Sigmoid colon (tissue), 7 donors: ENCODE results near the gene ZNF79. TPM values are rescaled to one million over a fixed set of nuclear protein-coding genes. Genes with fewer than 3 reads are reported as not detected.

Experiments
- DNase-seq: peaks from one replicate; pipeline ENCODE4 v3.0.0-alpha.2; 2019
- H3K27ac ChIP-seq, 4 donors: fragments of 200-600 bp; sonication (generic); one replicate each; pipeline ENCODE4 v1.5.1; 2016 to 2019; ENCODE audit warnings: mild to moderate bottlenecking in 1 of 4
- H3K27me3 ChIP-seq, 3 donors: fragments of 200-600 bp; sonication (generic); one replicate each; pipeline ENCODE4 v1.5.1; 2019; ENCODE audit warnings: mild to moderate bottlenecking in 1 of 3
- H3K36me3 ChIP-seq, 4 donors: fragments of 200-600 bp; sonication (generic); one replicate each; pipeline ENCODE4 v1.5.1; 2016 to 2019
- H3K4me1 ChIP-seq, 4 donors: fragments of 200-600 bp; sonication (generic); one replicate each; pipeline ENCODE4 v1.5.1; 2017 to 2019
- H3K4me3 ChIP-seq, 4 donors: fragments of 200-600 bp; sonication (generic); one replicate each; pipeline ENCODE4 v1.5.1; 2017 to 2019; ENCODE audit warnings: mild to moderate bottlenecking in 2 of 4, moderate library complexity in 1 of 4
- H3K9me3 ChIP-seq, 4 donors: fragments of 200-600 bp in 3 of 4; sonication (generic) in 3 of 4; one replicate each; pipeline versions ENCODE4 v1.5.1 to v1.6.1; 2013 to 2019
- EP300 ChIP-seq, 4 donors: sonication (generic); formaldehyde crosslinking; IDR thresholded peaks; one replicate each; pipeline ENCODE4 v1.6.1; 2017; ENCODE audit warnings: antibody characterized with exemption in 4 of 4
- POLR2A ChIP-seq, 2 donors: fragments of 450-650 bp; IDR thresholded peaks; one replicate each; pipeline ENCODE4 v1.6.1; 2016; ENCODE audit warnings: antibody characterized with exemption in 2 of 2, mild to moderate bottlenecking in 2 of 2, moderate library complexity in 2 of 2
- POLR2AphosphoS5 ChIP-seq, 4 donors: sonication (generic); formaldehyde crosslinking; IDR thresholded peaks; one replicate each; pipeline ENCODE4 v1.6.1; 2017; ENCODE audit warnings: antibody characterized with exemption in 4 of 4
- WGBS, 2 donors: extraction: QIAGEN DNeasy Blood & Tissue Kit; methylation state at CpG; one replicate each; pipeline ENCODE4 v1.1.7; 2013; 5-methylcytosine and 5-hydroxymethylcytosine counted together
- intact Hi-C: fragments of 100-400 bp; cut with DNase I; formaldehyde crosslinking; loops from one replicate; pipeline ENCODE4 v1.15.1; 2023
- polyA plus RNA-seq, 3 donors: library from polyadenylated mRNA; stranded (reverse); fragments of 200-250 nt; gene quantifications; one replicate each; pipeline ENCODE4 v1.2.3, GENCODE V29; 2013
- total RNA-seq, 4 donors: library from RNA; depleted of rRNA; stranded (reverse); fragments of >200 nt; gene quantifications; one replicate each; pipeline ENCODE4 v1.1.0, GENCODE V29; 2016
- TF ChIP-seq, protein P1 (sequence below), 4 experiments: fragments of 450-650 bp in 3 of 4; fragments of 200-600 bp in 1 of 4; IDR thresholded peaks; one replicate each; pipeline ENCODE4 v1.5.1; 2016 to 2019; ENCODE audit warnings: antibody characterized with exemption in 4 of 4, mild to moderate bottlenecking in 3 of 4, moderate library complexity in 2 of 4
- donor health status: healthy with polysubstance abuse.
- donor health status: Bipolar disorder and iron deficiency.
- donor health status: healthy.

The ZNF79 gene
- total and polyA plus RNA-seq, 7 donors, result 0.60 to 14.6 (median 10.9) TPM

DNA sequence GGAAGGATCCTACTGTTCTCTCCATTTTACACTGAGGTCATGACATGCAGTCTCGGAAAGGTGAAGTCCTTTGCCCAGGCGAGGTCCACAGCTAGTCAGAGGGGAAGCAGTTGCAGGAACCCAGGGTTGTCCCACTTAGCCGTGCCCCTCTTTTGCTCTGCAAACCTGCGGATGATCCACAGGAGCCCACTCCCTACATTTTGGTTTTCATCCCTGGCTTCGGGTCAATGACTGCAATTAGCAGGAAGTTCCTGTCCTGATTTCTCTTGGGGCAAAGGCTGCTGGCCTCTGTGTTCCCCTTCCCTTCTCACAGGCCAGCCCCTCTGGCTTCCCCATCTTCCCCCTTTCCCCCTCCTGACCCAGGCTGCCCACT is 25.9 kb upstream of the ZNF79 start:
- 35 to 42% methylated on average over 5 of the region's 5 CpGs for WGBS, 2 donors
- Histone ChIP-seq H3K27ac (peak overlapping the region in 3 of 4 donors; percentile 92 to 98 (median 97)), H3K4me3 (peak overlapping the region; percentile 84 to 97 (median 96)), H3K9me3 (no peaks in the 10 kb centered on the region), H3K27me3 (no peaks in the 10 kb centered on the region), H3K36me3 (peaks cover 0 to 36% (median 10%) of the 10 kb centered on the region in 4 donors), H3K4me1 (peaks cover 0 to 59% (median 39%) of the 10 kb centered on the region in 4 donors)
- no peak for DNase-seq
- TF ChIP-seq POLR2A (IDR thresholded peaks at IDR 0.05), result no peak
- TF ChIP-seq, protein P1, sequence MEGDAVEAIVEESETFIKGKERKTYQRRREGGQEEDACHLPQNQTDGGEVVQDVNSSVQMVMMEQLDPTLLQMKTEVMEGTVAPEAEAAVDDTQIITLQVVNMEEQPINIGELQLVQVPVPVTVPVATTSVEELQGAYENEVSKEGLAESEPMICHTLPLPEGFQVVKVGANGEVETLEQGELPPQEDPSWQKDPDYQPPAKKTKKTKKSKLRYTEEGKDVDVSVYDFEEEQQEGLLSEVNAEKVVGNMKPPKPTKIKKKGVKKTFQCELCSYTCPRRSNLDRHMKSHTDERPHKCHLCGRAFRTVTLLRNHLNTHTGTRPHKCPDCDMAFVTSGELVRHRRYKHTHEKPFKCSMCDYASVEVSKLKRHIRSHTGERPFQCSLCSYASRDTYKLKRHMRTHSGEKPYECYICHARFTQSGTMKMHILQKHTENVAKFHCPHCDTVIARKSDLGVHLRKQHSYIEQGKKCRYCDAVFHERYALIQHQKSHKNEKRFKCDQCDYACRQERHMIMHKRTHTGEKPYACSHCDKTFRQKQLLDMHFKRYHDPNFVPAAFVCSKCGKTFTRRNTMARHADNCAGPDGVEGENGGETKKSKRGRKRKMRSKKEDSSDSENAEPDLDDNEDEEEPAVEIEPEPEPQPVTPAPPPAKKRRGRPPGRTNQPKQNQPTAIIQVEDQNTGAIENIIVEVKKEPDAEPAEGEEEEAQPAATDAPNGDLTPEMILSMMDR (IDR thresholded peaks at IDR 0.05), result no peak
- TF ChIP-seq POLR2AphosphoS5 (IDR thresholded peaks at IDR 0.05), result no peak
- no peak for TF ChIP-seq EP300 (IDR thresholded peaks at IDR 0.05)
- intact Hi-C loops, result loop anchor here (5.0 kb wide), 1 partner anchor 151 kb away; no protein-coding TSS in a partner anchor

DNA sequence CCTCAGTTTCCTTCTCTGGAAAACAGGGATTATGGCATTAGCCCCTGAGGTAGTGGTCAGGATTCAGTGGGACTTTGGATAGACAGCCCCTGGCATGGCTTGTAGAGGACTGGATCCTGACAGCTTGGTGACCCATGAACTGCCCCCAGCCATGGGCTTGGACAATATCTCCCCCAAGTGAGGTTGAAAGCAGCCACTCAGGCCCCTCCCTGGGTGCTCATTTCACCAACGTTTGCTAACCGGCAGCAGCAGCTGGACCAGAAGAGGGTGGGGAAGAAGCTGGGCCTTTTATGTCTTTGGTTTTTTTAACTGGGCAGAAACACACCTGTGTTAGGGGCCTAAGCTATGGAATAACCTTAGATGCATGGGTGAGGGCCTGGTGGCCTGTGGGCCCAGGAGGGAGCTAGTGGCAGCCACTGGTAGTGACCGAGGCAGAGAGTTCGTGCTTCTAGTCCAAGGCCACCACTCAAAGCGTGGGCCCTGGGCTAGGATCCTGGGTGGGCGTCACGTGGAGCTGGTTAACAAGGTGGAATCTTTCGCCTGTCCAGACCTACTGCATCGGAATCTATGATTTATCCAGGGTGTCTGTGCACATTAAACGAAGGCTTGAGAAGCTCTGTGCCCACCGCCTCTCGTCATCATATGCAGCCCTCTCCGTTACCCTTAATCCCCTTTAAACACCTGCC is 25.3 kb upstream of the ZNF79 start:
- TF ChIP-seq, protein P1 (IDR thresholded peaks at IDR 0.05), result no peak
- TF ChIP-seq POLR2A (IDR thresholded peaks at IDR 0.05), result no peak
- TF ChIP-seq POLR2AphosphoS5 (IDR thresholded peaks at IDR 0.05), result no peak
- TF ChIP-seq EP300 (IDR thresholded peaks at IDR 0.05), result no peak
- 80 to 85% methylated on average over 13 of the region's 13 CpGs for WGBS, 2 donors
- DNase-seq, result peak; percentile 54
- H3K4me1 ChIP-seq, result peaks cover 0 to 59% (median 39%) of the 10 kb centered on the region in 4 donors
- no peaks in the 10 kb centered on the region for H3K27me3 ChIP-seq
- peaks cover 0 to 42% (median 13%) of the 10 kb centered on the region in 4 donors for H3K36me3 ChIP-seq
- H3K4me3 ChIP-seq, result peak overlapping the region; percentile 84 to 97 (median 96)
- intact Hi-C loops, result loop anchor here (5.0 kb wide), 1 partner anchor 152 kb away; no protein-coding TSS in a partner anchor
- H3K9me3 ChIP-seq, result no peaks in the 10 kb centered on the region
- peak overlapping the region in 3 of 4 donors; percentile 92 to 98 (median 97) for H3K27ac ChIP-seq

DNA sequence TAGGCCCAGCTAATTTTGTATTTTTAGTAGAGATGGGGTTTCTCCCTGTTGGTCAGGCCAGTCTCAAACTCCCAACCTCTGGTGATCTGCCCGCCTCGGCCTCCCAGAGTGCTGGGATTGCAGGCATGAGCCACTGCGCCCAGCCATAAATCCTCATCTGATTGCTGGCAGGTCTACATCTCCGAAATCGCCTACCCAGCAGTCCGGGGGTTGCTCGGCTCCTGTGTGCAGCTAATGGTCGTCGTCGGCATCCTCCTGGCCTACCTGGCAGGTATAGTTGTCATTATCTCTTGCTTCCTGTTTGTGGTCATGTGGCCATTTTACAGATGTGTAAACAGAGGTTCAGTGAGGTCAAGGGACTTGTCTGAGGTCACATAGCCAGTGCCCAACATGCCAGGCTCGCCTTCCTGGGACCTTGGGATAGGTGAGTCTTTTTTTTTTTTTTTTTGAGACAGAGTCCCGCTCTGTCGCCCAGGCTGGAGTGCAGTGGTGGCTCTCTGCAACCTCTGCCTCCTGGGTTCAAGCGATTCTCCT is 24.4 kb upstream of the ZNF79 start:
- no peaks in the 10 kb centered on the region for H3K27me3 ChIP-seq
- H3K9me3 ChIP-seq, result no peaks in the 10 kb centered on the region
- DNase-seq, result no peak
- peak overlapping the region in 1 of 4 donors; percentile 7 for H3K27ac ChIP-seq
- H3K36me3 ChIP-seq, result peaks cover 2 to 52% (median 22%) of the 10 kb centered on the region in 4 donors
- H3K4me3 ChIP-seq, result no peak overlapping the region
- intact Hi-C loops, result loop anchor here (5.0 kb wide), 1 partner anchor 153 kb away; no protein-coding TSS in a partner anchor
- WGBS, 2 donors, result 94 to 97% methylated on average over 14 of the region's 14 CpGs
- TF ChIP-seq, protein P1 (IDR thresholded peaks at IDR 0.05), result no peak
- TF ChIP-seq EP300 (IDR thresholded peaks at IDR 0.05) (no peak), POLR2AphosphoS5 (IDR thresholded peaks at IDR 0.05) (no peak), POLR2A (IDR thresholded peaks at IDR 0.05) (no peak)
- peaks cover 0 to 59% (median 39%) of the 10 kb centered on the region in 4 donors for H3K4me1 ChIP-seq

DNA sequence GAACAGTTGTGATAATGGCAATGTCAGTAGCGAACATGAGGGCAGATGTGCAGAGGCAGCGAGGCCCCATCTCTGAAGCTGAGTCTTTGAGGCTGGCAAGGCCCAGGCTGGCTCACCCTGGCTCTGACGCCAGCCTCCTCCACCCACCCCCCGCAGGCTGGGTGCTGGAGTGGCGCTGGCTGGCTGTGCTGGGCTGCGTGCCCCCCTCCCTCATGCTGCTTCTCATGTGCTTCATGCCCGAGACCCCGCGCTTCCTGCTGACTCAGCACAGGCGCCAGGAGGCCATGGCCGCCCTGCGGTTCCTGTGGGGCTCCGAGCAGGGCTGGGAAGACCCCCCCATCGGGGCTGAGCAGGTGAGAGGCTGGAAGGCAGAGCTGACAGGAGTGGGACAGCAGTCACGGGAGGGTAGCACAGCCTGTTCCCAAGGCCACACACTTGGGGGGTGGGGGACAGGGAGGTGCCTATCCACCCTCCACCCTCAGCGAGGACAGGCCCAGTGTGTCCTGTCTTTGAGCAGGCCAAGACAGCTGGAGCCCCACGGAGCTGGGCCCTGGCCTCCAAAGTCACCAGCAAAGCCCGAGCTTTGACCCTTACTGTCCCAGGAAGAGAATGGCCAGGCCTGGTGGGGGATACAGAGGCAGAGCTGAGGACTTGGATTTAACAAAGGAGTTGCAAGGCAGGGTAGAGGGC is 21.6 kb upstream of the ZNF79 start:
- H3K36me3 ChIP-seq, result peaks cover 17 to 78% (median 38%) of the 10 kb centered on the region in 4 donors
- DNase-seq, result no peak
- no peak for TF ChIP-seq EP300 (IDR thresholded peaks at IDR 0.05)
- TF ChIP-seq POLR2AphosphoS5 (IDR thresholded peaks at IDR 0.05), result no peak
- TF ChIP-seq, protein P1 (IDR thresholded peaks at IDR 0.05), result no peak
- TF ChIP-seq POLR2A (IDR thresholded peaks at IDR 0.05), result no peak
- intact Hi-C loops, result no loop called here
- H3K4me3 ChIP-seq, result no peak overlapping the region
- H3K9me3 ChIP-seq, result no peaks in the 10 kb centered on the region
- H3K27me3 ChIP-seq, result no peaks in the 10 kb centered on the region
- WGBS, 2 donors, result 78 to 89% methylated on average over 18 of the region's 18 CpGs
- peak overlapping the region in 3 of 4 donors; percentile 13 to 59 (median 53) for H3K27ac ChIP-seq
- H3K4me1 ChIP-seq, result peaks cover 0 to 63% (median 40%) of the 10 kb centered on the region in 4 donors
